Trophoblast cell (in vitro differentiated cells and primary cell): ENCODE data around the gene DNPH1.

ENCODE experiments used
- DNase-seq, 2 donors: peaks; one replicate each; pipeline ENCODE4 v3.0.0-alpha.2; 2016
- H2AFZ ChIP-seq: 2 replicates; pipeline ENCODE4 v1.6.1; 2013; ENCODE audit warnings: low read length, moderate library complexity, mild to moderate bottlenecking; ENCODE audit not compliant: insufficient read depth, poor library complexity
- H2AK5ac ChIP-seq: 2 replicates; pipeline ENCODE4 v1.6.1; 2013; ENCODE audit warnings: mild to moderate bottlenecking, low read length
- H2BK120ac ChIP-seq: 2 replicates; pipeline ENCODE4 v1.6.1; 2013; ENCODE audit warnings: low read length, mild to moderate bottlenecking, moderate library complexity; ENCODE audit not compliant: insufficient read depth, poor library complexity
- H2BK12ac ChIP-seq: 2 replicates; pipeline ENCODE4 v1.6.1; 2013; ENCODE audit warnings: mild to moderate bottlenecking, low read length, moderate library complexity
- H2BK5ac ChIP-seq: 2 replicates; pipeline ENCODE4 v1.6.1; 2013; ENCODE audit warnings: low read length, low read depth, moderate library complexity, mild to moderate bottlenecking; ENCODE audit not compliant: poor library complexity
- H3K14ac ChIP-seq: 2 replicates; pipeline ENCODE4 v1.6.1; 2013; ENCODE audit warnings: mild to moderate bottlenecking, low read length
- H3K18ac ChIP-seq: 2 replicates; pipeline ENCODE4 v1.6.1; 2013; ENCODE audit warnings: mild to moderate bottlenecking, low read length
- H3K23ac ChIP-seq: 2 replicates; pipeline ENCODE4 v1.6.1; 2013; ENCODE audit warnings: low read length
- H3K27ac ChIP-seq: 2 replicates; pipeline ENCODE4 v1.5.1; 2013; ENCODE audit warnings: low read depth, mild to moderate bottlenecking, inconsistent platforms, low read length, moderate library complexity
- H3K27me3 ChIP-seq: 2 replicates; pipeline ENCODE4 v1.6.1; 2013; ENCODE audit warnings: inconsistent platforms, mild to moderate bottlenecking, low read length, moderate library complexity; ENCODE audit not compliant: insufficient read depth
- H3K36me3 ChIP-seq, 2 experiments: 1 replicate in 1 of 2; 2 replicates in 1 of 2; pipeline ENCODE4 v1.6.1; 2013; ENCODE audit warnings: low read length in 2 of 2, mild to moderate bottlenecking in 2 of 2, moderate library complexity in 1 of 2; ENCODE audit not compliant: insufficient read depth in 2 of 2, control insufficient read depth in 1 of 2
- H3K4ac ChIP-seq: 2 replicates; pipeline ENCODE4 v1.6.1; 2013; ENCODE audit warnings: low read depth, mild to moderate bottlenecking, low read length, moderate library complexity
- H3K4me1 ChIP-seq, 2 experiments: 1 replicate in 1 of 2; 2 replicates in 1 of 2; pipeline ENCODE4 v1.6.1; 2013; ENCODE audit warnings: low read length in 2 of 2, mild to moderate bottlenecking in 2 of 2, moderate library complexity in 1 of 2; ENCODE audit not compliant: insufficient read depth in 2 of 2, control insufficient read depth in 1 of 2
- H3K4me2 ChIP-seq: 2 replicates; pipeline ENCODE4 v1.6.1; 2013; ENCODE audit warnings: inconsistent platforms, mild to moderate bottlenecking, low read length, moderate library complexity
- H3K4me3 ChIP-seq: 2 replicates; pipeline ENCODE4 v1.5.1; 2013; ENCODE audit warnings: mild to moderate bottlenecking, low read depth, low read length, inconsistent platforms
- H3K79me1 ChIP-seq: one replicate; pipeline ENCODE4 v1.6.1; 2013; ENCODE audit warnings: low read length
- H3K79me2 ChIP-seq: 2 replicates; pipeline ENCODE4 v1.6.1; 2013; ENCODE audit warnings: low read length, mild to moderate bottlenecking; ENCODE audit not compliant: control insufficient read depth, insufficient read depth, poor library complexity
- H3K9ac ChIP-seq: 2 replicates; pipeline ENCODE4 v1.6.1; 2013; ENCODE audit warnings: mild to moderate bottlenecking, low read length
- H3K9me3 ChIP-seq: 2 replicates; pipeline ENCODE4 v1.6.1; 2013; ENCODE audit warnings: low read depth, mild to moderate bottlenecking, control low read depth, inconsistent platforms, low read length; ENCODE audit not compliant: insufficient read depth
- H4K12ac ChIP-seq: 2 replicates; pipeline ENCODE4 v1.6.1; 2013; ENCODE audit warnings: low read depth, mild to moderate bottlenecking, low read length, moderate library complexity
- H4K8ac ChIP-seq: 2 replicates; pipeline ENCODE4 v1.6.1; 2013; ENCODE audit warnings: low read depth, mild to moderate bottlenecking, low read length, moderate library complexity
- H4K91ac ChIP-seq: one replicate; pipeline ENCODE4 v1.6.1; 2013; ENCODE audit warnings: low read depth, mild to moderate bottlenecking, low read length, moderate library complexity
- WGBS: extraction: QIAGEN DNeasy Blood & Tissue Kit; methylation state at CpG from one replicate; pipeline ENCODE4 v1.1.7; 2013; ENCODE audit warnings: missing lambda C conversion rate; ENCODE audit not compliant: insufficient read length, insufficient coverage; ENCODE audit errors: extremely low coverage; 5-methylcytosine and 5-hydroxymethylcytosine counted together

DNPH1 gene

GRCh38 chr6:43188426-43188825 is 40.9 kb downstream of the DNPH1 start:
- Histone ChIP-seq H2BK5ac (no peak overlapping the region), H3K79me2 (no peaks in the 10 kb centered on the region), H2AFZ (no peak overlapping the region), H4K91ac (no peak overlapping the region), H2BK120ac (no peak overlapping the region), H3K36me3 (peaks cover 24 to 38% of the 10 kb centered on the region in 2 experiments), H3K27me3 (no peaks in the 10 kb centered on the region), H3K79me1 (no peaks in the 10 kb centered on the region), H3K4me3 (no peak overlapping the region), H2AK5ac (no peak overlapping the region), H3K9me3 (no peaks in the 10 kb centered on the region), H3K4me1 (no peaks in the 10 kb centered on the region), H3K4me2 (no peak overlapping the region), H4K12ac (no peak overlapping the region), H4K8ac (no peak overlapping the region), H3K18ac (no peak overlapping the region), H3K4ac (no peak overlapping the region), H2BK12ac (no peak overlapping the region), H3K9ac (no peak overlapping the region), H3K27ac (no peak overlapping the region), H3K14ac (no peak overlapping the region), H3K23ac (no peak overlapping the region)
- DNase-seq, result no peak
- no CpG with 5 or more reads among the region's 10 CpGs for WGBS

DNA sequence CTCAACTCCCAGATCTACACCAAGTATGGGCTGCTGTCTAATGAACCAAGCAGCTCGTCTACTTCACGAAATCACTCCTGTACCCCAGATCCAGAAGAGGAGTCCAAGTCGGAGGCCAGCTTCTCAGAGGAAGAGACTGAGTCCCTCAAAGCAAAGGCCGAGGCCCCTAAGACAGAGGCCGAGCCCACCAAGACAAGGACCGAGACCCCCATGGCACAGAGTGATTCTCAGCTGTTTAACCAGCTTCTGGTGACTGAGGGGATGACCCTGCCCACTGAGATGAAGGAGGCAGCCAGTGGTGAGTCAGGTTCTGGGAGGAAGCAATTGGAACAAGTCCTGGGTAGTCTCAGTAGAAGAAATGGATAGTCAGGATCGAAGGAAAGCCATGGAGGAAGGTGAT is 41.5 kb downstream of the DNPH1 start:
- Histone ChIP-seq H3K9me3 (no peaks in the 10 kb centered on the region), H3K27ac (no peak overlapping the region), H2BK5ac (no peak overlapping the region), H3K18ac (no peak overlapping the region), H3K27me3 (no peaks in the 10 kb centered on the region), H3K4me3 (no peak overlapping the region), H3K4ac (no peak overlapping the region), H2AK5ac (no peak overlapping the region), H3K79me2 (no peaks in the 10 kb centered on the region), H3K23ac (no peak overlapping the region), H3K4me2 (no peak overlapping the region), H4K91ac (no peak overlapping the region), H3K36me3 (peaks cover 22 to 33% of the 10 kb centered on the region in 2 experiments), H3K4me1 (no peaks in the 10 kb centered on the region), H4K8ac (no peak overlapping the region), H3K79me1 (no peaks in the 10 kb centered on the region), H3K9ac (no peak overlapping the region), H2AFZ (no peak overlapping the region), H4K12ac (no peak overlapping the region), H3K14ac (no peak overlapping the region), H2BK120ac (no peak overlapping the region), H2BK12ac (no peak overlapping the region)
- no peak for DNase-seq
- no CpG with 5 or more reads among the region's 7 CpGs for WGBS

DNA sequence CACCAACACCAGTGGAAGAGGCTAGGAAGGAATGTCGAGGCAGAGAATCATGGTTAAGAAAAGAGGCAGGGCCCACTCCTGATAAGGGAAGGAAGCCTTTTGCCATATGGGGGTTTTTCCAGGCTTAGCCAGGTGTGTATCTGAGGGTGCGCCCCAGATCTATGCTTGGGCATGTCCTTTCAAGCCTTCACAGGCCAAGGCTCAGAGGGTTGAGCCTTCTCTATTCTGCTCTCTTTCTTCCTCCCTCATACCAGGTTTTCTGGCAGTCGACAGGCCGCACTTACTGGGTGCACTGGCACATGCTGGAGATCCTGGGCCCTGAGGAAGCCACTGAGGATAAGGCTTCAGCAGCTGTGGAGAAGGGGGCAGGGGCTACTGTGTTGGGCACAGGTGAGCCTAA is 42.6 kb downstream of the DNPH1 start:
- H2AFZ ChIP-seq, result no peak overlapping the region
- H4K8ac ChIP-seq, result no peak overlapping the region
- no peak overlapping the region for H3K27ac ChIP-seq
- H3K4ac ChIP-seq, result no peak overlapping the region
- H3K4me3 ChIP-seq, result no peak overlapping the region
- no peak for DNase-seq
- H3K23ac ChIP-seq, result no peak overlapping the region
- H3K9ac ChIP-seq, result no peak overlapping the region
- WGBS, result no CpG with 5 or more reads among the region's 4 CpGs
- no peak overlapping the region for H2BK12ac ChIP-seq
- H3K9me3 ChIP-seq, result no peaks in the 10 kb centered on the region
- H3K4me2 ChIP-seq, result no peak overlapping the region
- H3K36me3 ChIP-seq, result peaks cover 19 to 31% of the 10 kb centered on the region in 2 experiments
- H4K91ac ChIP-seq, result no peak overlapping the region
- H2AK5ac ChIP-seq, result no peak overlapping the region
- no peak overlapping the region for H4K12ac ChIP-seq
- H3K18ac ChIP-seq, result no peak overlapping the region
- H2BK5ac ChIP-seq, result no peak overlapping the region
- no peak overlapping the region for H3K14ac ChIP-seq
- peaks cover 2 to 5% of the 10 kb centered on the region in 2 experiments for H3K4me1 ChIP-seq
- H3K27me3 ChIP-seq, result no peaks in the 10 kb centered on the region
- H2BK120ac ChIP-seq, result no peak overlapping the region
- H3K79me2 ChIP-seq, result peaks cover 5% of the 10 kb centered on the region
- peaks cover 6% of the 10 kb centered on the region for H3K79me1 ChIP-seq

GRCh38 chr6:43186019-43186418 is 43.3 kb downstream of the DNPH1 start:
- H2AK5ac ChIP-seq, result no peak overlapping the region
- no peak overlapping the region for H3K23ac ChIP-seq
- no peak overlapping the region for H3K9ac ChIP-seq
- no peaks in the 10 kb centered on the region for H3K9me3 ChIP-seq
- peaks cover 19 to 31% of the 10 kb centered on the region in 2 experiments for H3K36me3 ChIP-seq
- peaks cover 6% of the 10 kb centered on the region for H3K79me2 ChIP-seq
- H4K12ac ChIP-seq, result no peak overlapping the region
- no peak overlapping the region for H2AFZ ChIP-seq
- no peak overlapping the region for H3K4me3 ChIP-seq
- no CpG with 5 or more reads among the region's 14 CpGs for WGBS
- no peak overlapping the region for H3K27ac ChIP-seq
- H4K8ac ChIP-seq, result no peak overlapping the region
- H3K4ac ChIP-seq, result no peak overlapping the region
- H3K79me1 ChIP-seq, result peaks cover 9% of the 10 kb centered on the region
- H3K4me1 ChIP-seq, result peaks cover 4 to 8% of the 10 kb centered on the region in 2 experiments
- no peak overlapping the region for H2BK5ac ChIP-seq
- H3K27me3 ChIP-seq, result no peaks in the 10 kb centered on the region
- no peak overlapping the region for H2BK120ac ChIP-seq
- H2BK12ac ChIP-seq, result no peak overlapping the region
- H4K91ac ChIP-seq, result no peak overlapping the region
- DNase-seq, result no peak
- no peak overlapping the region for H3K14ac ChIP-seq
- no peak overlapping the region for H3K18ac ChIP-seq
- no peak overlapping the region for H3K4me2 ChIP-seq
